HCT116 (cell line): ENCODE results near the gene CEP55. TPM values are rescaled to one million over a fixed set of nuclear protein-coding genes. Genes with fewer than 3 reads are reported as not detected.

Experiments used
- ATAC-seq: fragments of 200-7000 bp; cut with Tn5 transposase; 2 replicates; pipeline ENCODE4 v1.9.1; 2020; ENCODE audit warnings: mild to moderate bottlenecking, moderate library complexity
- BruUV-seq: library from RNA; stranded (reverse); fragments of 400-500 nt; replicated peaks from 2 replicates; lab custom pipeline; 2021; lab: Mats Ljungman, UMichigan
- CTCF ChIA-PET: fragments of 300-600 bp; sonication (Branson Sonifier 250); formaldehyde crosslinking; loops from one replicate; lab custom pipeline; 2021; ENCODE audit warnings: antibody characterized with exemption; lab: Charles Lee
- POLR2A ChIA-PET: fragments of 300-600, 350-600 bp; sonication (Branson Sonifier 250); formaldehyde crosslinking; loops from one replicate; lab custom pipeline; 2021; ENCODE audit warnings: antibody characterized with exemption; lab: Charles Lee
- RAD21 ChIA-PET, 2 experiments: fragments of 300-600 bp; sonication (Branson Sonifier 250); formaldehyde crosslinking; loops; one replicate each; lab custom pipeline; 2023; ENCODE audit warnings: low total read pairs in 2 of 2; ENCODE audit not compliant: uncharacterized antibody in 2 of 2, unreplicated experiment in 2 of 2, low non-redundant PET in 1 of 2; lab: Charles Lee
- DNase-seq: peaks from one replicate; pipeline ENCODE4 v3.0.0-alpha.2; 2010; ENCODE audit warnings: low read depth, low spot score
- H2AFZ ChIP-seq: fragments of 200-600 bp; shearing (Covaris generic), sonication (generic); 2 replicates; pipeline ENCODE4 v1.6.1; 2017; ENCODE audit warnings: low read depth, mixed run types, mixed read lengths, antibody characterized with exemption, low read length; ENCODE audit not compliant: poor library complexity, severe bottlenecking
- H3K27ac ChIP-seq: 2 replicates; pipeline ENCODE4 v1.5.1; 2012; ENCODE audit warnings: low read depth, low read length
- H3K27me3 ChIP-seq: fragments of 200-600 bp; sonication (generic); 2 replicates; pipeline ENCODE4 v1.6.1; 2016; ENCODE audit warnings: mixed run types, low read length, mixed read lengths; ENCODE audit not compliant: insufficient read depth
- H3K36me3 ChIP-seq, 2 experiments: fragments of 200-500 bp in 1 of 2; fragments of 200-600 bp in 1 of 2; sonication (Bioruptor generic) in 1 of 2; sonication (generic) in 1 of 2; 2 replicates each; pipeline versions ENCODE4 v1.5.1 to v1.6.1; 2014 to 2016; ENCODE audit warnings: low read length in 2 of 2, inconsistent platforms in 1 of 2, mixed read lengths in 1 of 2, mixed run types in 1 of 2; ENCODE audit not compliant: insufficient read depth in 2 of 2, control insufficient read depth in 1 of 2
- H3K4me1 ChIP-seq, 2 experiments: fragments of 200-600 bp in 1 of 2; sonication (generic) in 1 of 2; 2 replicates each; pipeline versions ENCODE4 v1.5.1 to v1.6.1; 2012 to 2017; ENCODE audit warnings: low read length in 2 of 2, inconsistent platforms in 1 of 2, mild to moderate bottlenecking in 1 of 2, mixed read lengths in 1 of 2, mixed run types in 1 of 2, moderate library complexity in 1 of 2; ENCODE audit not compliant: insufficient read depth in 2 of 2, control insufficient read depth in 1 of 2
- H3K4me2 ChIP-seq: fragments of 200-600 bp; sonication (generic); 2 replicates; pipeline ENCODE4 v1.6.1; 2017; ENCODE audit warnings: mixed run types, low read length, mixed read lengths
- H3K4me3 ChIP-seq, 2 experiments: fragments of 200-600 bp in 1 of 2; sonication (generic) in 1 of 2; replicated peaks in 1 of 2; 2 replicates each; pipeline ENCODE4 v1.5.1; 2011 to 2016; ENCODE audit warnings: low read length in 2 of 2, control low read depth in 1 of 2, low read depth in 1 of 2, mild to moderate bottlenecking in 1 of 2, mixed read lengths in 1 of 2, mixed run types in 1 of 2
- H3K79me2 ChIP-seq: fragments of 200-600 bp; sonication (generic); 2 replicates; pipeline ENCODE4 v1.6.1; 2017; ENCODE audit warnings: mild to moderate bottlenecking, mixed run types, low read length, moderate library complexity, mixed read lengths; ENCODE audit not compliant: insufficient read depth
- H3K9ac ChIP-seq: fragments of 200-600 bp; sonication (generic); 2 replicates; pipeline ENCODE4 v1.6.1; 2016; ENCODE audit warnings: low read length, mixed read lengths
- H3K9me2 ChIP-seq: fragments of 200-600 bp; sonication (generic), shearing (Covaris generic); 2 replicates; pipeline ENCODE4 v1.6.1; 2017; ENCODE audit warnings: mixed run types, mild to moderate bottlenecking, moderate library complexity; ENCODE audit not compliant: insufficient read depth
- H3K9me3 ChIP-seq, 2 experiments: fragments of 200-500 bp in 1 of 2; fragments of 200-600 bp in 1 of 2; sonication (Bioruptor generic) in 1 of 2; sonication (generic) in 1 of 2; 2 replicates each; pipeline ENCODE4 v1.6.1; 2014 to 2017; ENCODE audit warnings: low read length in 2 of 2, mixed read lengths in 2 of 2, inconsistent platforms in 1 of 2, low read depth in 1 of 2, mild to moderate bottlenecking in 1 of 2, mixed run types in 1 of 2, moderate library complexity in 1 of 2; ENCODE audit not compliant: control insufficient read depth in 1 of 2, insufficient read depth in 1 of 2
- H4K20me1 ChIP-seq: fragments of 200-600 bp; sonication (generic), shearing (Covaris generic); 2 replicates; pipeline ENCODE4 v1.6.1; 2017; ENCODE audit warnings: mixed run types, mild to moderate bottlenecking, moderate library complexity; ENCODE audit not compliant: insufficient read depth
- CTCF ChIP-seq, 3 experiments: fragments of 200-600 bp in 1 of 3; sonication (generic) in 1 of 3; IDR thresholded peaks in 2 of 3; conservative IDR thresholded peaks in 1 of 3; 2 replicates each; pipeline ENCODE4 v1.5.1; 2012 to 2017; ENCODE audit warnings: low read depth in 2 of 3, low read length in 2 of 3, antibody characterized with exemption in 1 of 3, borderline replicate concordance in 1 of 3, control low read depth in 1 of 3, mild to moderate bottlenecking in 1 of 3, mixed read lengths in 1 of 3, mixed run types in 1 of 3, moderate library complexity in 1 of 3; ENCODE audit not compliant: insufficient read depth in 1 of 3
- ELF1 ChIP-seq: IDR thresholded peaks from 2 replicates; pipeline ENCODE4 v1.6.1; 2012; ENCODE audit warnings: low read depth, borderline replicate concordance
- EZH2 ChIP-seq: fragments of 200-600 bp; sonication (generic); IDR thresholded peaks from 2 replicates; pipeline ENCODE4 v1.6.1; 2017; ENCODE audit warnings: antibody characterized with exemption, mixed run types
- FOSL1 ChIP-seq: IDR thresholded peaks from 2 replicates; pipeline ENCODE4 v1.6.1; 2012; ENCODE audit warnings: low read depth
- JUND ChIP-seq: IDR thresholded peaks from 2 replicates; pipeline ENCODE4 v1.6.1; 2012
- POLR2AphosphoS5 ChIP-seq: IDR thresholded peaks from 2 replicates; pipeline ENCODE4 v1.6.1; 2011; ENCODE audit warnings: mild to moderate bottlenecking, low read depth, low read length, moderate library complexity
- REST ChIP-seq: IDR thresholded peaks from 2 replicates; pipeline ENCODE4 v1.6.1; 2012; ENCODE audit warnings: low read depth
- SIN3A ChIP-seq: IDR thresholded peaks from 2 replicates; pipeline ENCODE4 v1.6.1; 2012; ENCODE audit warnings: low read depth
- TCF7L2 ChIP-seq: IDR thresholded peaks from 2 replicates; pipeline ENCODE4 v1.7.0; 2011; ENCODE audit warnings: borderline replicate concordance, inconsistent platforms; ENCODE audit not compliant: insufficient read depth, insufficient read length; ENCODE audit errors: extremely low read depth
- YY1 ChIP-seq: IDR thresholded peaks from 2 replicates; pipeline ENCODE4 v1.6.1; 2011; ENCODE audit warnings: low read length, low read depth, moderate library complexity, mild to moderate bottlenecking; ENCODE audit not compliant: insufficient replicate concordance; ENCODE audit errors: extremely low read depth
- ZFX ChIP-seq: fragments of 450-650 bp; IDR thresholded peaks from 2 replicates; pipeline ENCODE4 v1.6.1; 2017
- intact Hi-C: fragments of 100-400 bp; cut with micrococcal nuclease; formaldehyde crosslinking; loops from 2 replicates; pipeline ENCODE4 v1.10.0; 2022
- total RNA-seq: library from RNA; stranded (reverse); gene quantifications from one replicate; pipeline ENCODE4 v1.2.1, GENCODE V29; 2021; ENCODE audit not compliant: unreplicated experiment

CEP55 gene
- total RNA-seq, 1 experiment from 2014 or later: 63.7 TPM

- peaks cover 98% of the 10 kb centered on the region for H3K79me2 ChIP-seq
- intact Hi-C loops: no loop called here
- no peak for TF ChIP-seq FOSL1
- peak; percentile 54 for TF ChIP-seq POLR2AphosphoS5
- no peak for TF ChIP-seq YY1
These were observed 34.6 kb upstream of the CEP55 start for GRCh38 chr10:93461807-93462178.

GRCh38 chr10:93462371-93462770 lies 34.0 kb upstream of the CEP55 start:
- no peaks in the 10 kb centered on the region for H4K20me1 ChIP-seq
- DNase-seq (no peak), ATAC-seq (no peak)
- no peak overlapping the region for H2AFZ ChIP-seq
- intact Hi-C loops: no loop called here
- H3K9me3 ChIP-seq: no peaks in the 10 kb centered on the region
- H3K27ac ChIP-seq: peak overlapping the region; percentile 98
- RAD21 ChIA-PET: interaction anchor here in 1 of 2 experiments (1.0 to 1.2 kb wide), 3 partner anchors 20 to 86 kb away, joined by 3 read pairs; partner anchors contain the start of gene MYOF
- H3K9ac ChIP-seq: peak overlapping the region; percentile 65
- no peaks in the 10 kb centered on the region for H3K9me2 ChIP-seq
- peaks cover 0 to 15% of the 10 kb centered on the region in 2 experiments; a peak in 1 of 4 replicates for H3K36me3 ChIP-seq
- CTCF ChIA-PET: interaction anchor here (1.1 to 2.6 kb wide), 3 partner anchors 20 to 86 kb away, joined by 3 to 13 read pairs (median 6); partner anchors contain the start of gene MYOF
- peak overlapping the region; percentile 76 for H3K4me2 ChIP-seq
- BruUV-seq: TSS peak; percentile 30
- H3K4me1 ChIP-seq: peaks cover 89 to 95% of the 10 kb centered on the region in 2 experiments
- POLR2A ChIA-PET: interaction anchor here (0.7 to 3.2 kb wide), 9 partner anchors 9 to 82 kb away, joined by 3 to 19 read pairs (median 5); no protein-coding TSS in a partner anchor
- H3K4me3 ChIP-seq: no peak overlapping the region
- H3K79me2 ChIP-seq: peaks cover 95% of the 10 kb centered on the region
- H3K27me3 ChIP-seq: no peaks in the 10 kb centered on the region
- TF ChIP-seq ZFX (no peak), CTCF (IDR thresholded peaks at IDR 0.05 in 2 of 3, conservative IDR thresholded peaks at IDR 0.05 in 1 of 3; ENCODE audit: borderline replicate concordance in 1 of 3, insufficient read depth in 1 of 3, low read depth in 2 of 3, low read length in 2 of 3) (no peak), REST (no peak), TCF7L2 (no peak), EZH2 (no peak), FOSL1 (no peak), JUND (no peak), SIN3A (no peak), ELF1 (no peak)

More at GRCh38 chr10:93461807-93462178, 34.6 kb upstream of the CEP55 start:
- peak overlapping the region; percentile 76 for H3K4me2 ChIP-seq
- H4K20me1 ChIP-seq: no peaks in the 10 kb centered on the region
- POLR2A ChIA-PET: interaction anchor here (0.9 to 3.2 kb wide), 10 partner anchors 9 to 81 kb away, joined by 3 to 19 read pairs (median 5); partner anchors contain the start of gene MYOF
- H3K27me3 ChIP-seq: no peaks in the 10 kb centered on the region
- H3K4me1 ChIP-seq: peaks cover 92 to 97% of the 10 kb centered on the region in 2 experiments
- H3K4me3 ChIP-seq: no peak overlapping the region
- RAD21 ChIA-PET: interaction anchor here (0.7 to 1.2 kb wide), 4 partner anchors 12 to 86 kb away, joined by 3 read pairs; partner anchors contain the start of gene MYOF (in 1 of the 2)
- H3K27ac ChIP-seq: peak overlapping the region; percentile 98
- H3K36me3 ChIP-seq: peaks cover 0 to 19% of the 10 kb centered on the region in 2 experiments; a peak in 1 of 4 replicates
- H3K9me2 ChIP-seq: no peaks in the 10 kb centered on the region
- no peaks in the 10 kb centered on the region for H3K9me3 ChIP-seq
- no peak overlapping the region for H2AFZ ChIP-seq
- CTCF ChIA-PET: interaction anchor here (1.9 to 2.6 kb wide), 2 partner anchors 21 to 85 kb away, joined by 6 to 13 read pairs; partner anchors contain the start of gene MYOF
- H3K9ac ChIP-seq: peak overlapping the region; percentile 65
- DNase-seq: peak; percentile 65
- peak; percentile 23 for ATAC-seq
- no TSS peak for BruUV-seq
